Measurements from ENCODE around the gene RALGPS1. TPM values are rescaled to one million over a fixed set of nuclear protein-coding genes. Genes with fewer than 3 reads are reported as not detected.

The RALGPS1 gene
- total and polyA plus RNA-seq, 7 donors, result 6.6 to 18.6 (median 11.4) TPM

DNA sequence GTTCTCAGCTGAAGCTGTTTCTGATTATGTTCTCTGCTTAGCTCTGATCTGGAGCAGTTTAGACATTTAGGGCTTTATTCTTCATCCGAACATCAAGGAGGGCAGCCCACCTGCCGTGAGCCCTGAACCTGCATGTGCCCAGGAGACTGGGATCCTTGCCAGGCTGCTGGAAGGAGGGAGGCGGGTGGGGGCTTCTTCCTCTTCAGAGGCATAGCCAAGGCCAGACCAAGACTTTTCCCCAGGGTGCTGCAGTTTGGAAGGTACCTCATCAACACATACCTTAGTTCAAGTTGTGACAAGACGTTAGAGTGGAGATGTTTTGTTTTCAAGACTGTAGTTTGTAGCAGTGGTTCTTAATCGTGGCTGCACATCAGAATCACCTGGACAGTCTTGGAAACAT, 64.9 kb downstream of the RALGPS1 start:
- H3K9me3 ChIP-seq, result no peaks in the 10 kb centered on the region
- peaks cover 0 to 19% (median 7%) of the 10 kb centered on the region in 4 donors for H3K4me1 ChIP-seq
- TF ChIP-seq POLR2A (IDR thresholded peaks at IDR 0.05), result no peak
- TF ChIP-seq CTCF (IDR thresholded peaks at IDR 0.05), result no peak
- TF ChIP-seq POLR2AphosphoS5 (IDR thresholded peaks at IDR 0.05), result no peak
- no peak for TF ChIP-seq EP300 (IDR thresholded peaks at IDR 0.05)
- intact Hi-C loops (cut with DNase I), result no loop called here
- no peak for DNase-seq
- no peaks in the 10 kb centered on the region for H3K27me3 ChIP-seq
- H3K4me3 ChIP-seq, result no peak overlapping the region
- H3K27ac ChIP-seq, result no peak overlapping the region
- no peaks in the 10 kb centered on the region for H3K36me3 ChIP-seq
- 93 to 96% methylated on average over 5 of the region's 5 CpGs for WGBS, 2 donors

DNA sequence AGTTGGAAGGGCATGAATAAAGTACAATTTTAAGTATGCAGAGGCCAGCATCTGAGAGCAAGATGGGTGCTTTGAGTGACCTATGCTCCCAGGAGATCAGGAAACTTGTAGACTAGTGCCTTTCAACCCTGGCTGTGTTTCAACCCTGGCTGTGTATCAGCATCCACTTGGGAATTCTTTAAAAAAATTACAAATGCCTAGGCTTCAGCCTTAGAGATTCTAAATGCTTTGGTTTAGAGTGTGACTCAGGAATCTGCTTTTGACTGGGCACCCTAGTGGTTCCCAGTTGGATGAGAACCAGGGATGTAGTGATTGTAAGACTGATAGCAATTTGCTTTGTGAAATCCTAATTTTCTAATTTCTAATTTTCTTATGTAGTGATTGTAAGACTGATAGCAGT, 65.6 kb downstream of the RALGPS1 start:
- H3K36me3 ChIP-seq, result no peaks in the 10 kb centered on the region
- DNase-seq, result no peak
- no peak overlapping the region for H3K4me3 ChIP-seq
- H3K27ac ChIP-seq, result no peak overlapping the region
- intact Hi-C loops (cut with DNase I), result no loop called here
- TF ChIP-seq EP300 (IDR thresholded peaks at IDR 0.05), result no peak
- no peaks in the 10 kb centered on the region for H3K9me3 ChIP-seq
- peaks cover 0 to 26% (median 10%) of the 10 kb centered on the region in 4 donors for H3K4me1 ChIP-seq
- H3K27me3 ChIP-seq, result no peaks in the 10 kb centered on the region

DNA sequence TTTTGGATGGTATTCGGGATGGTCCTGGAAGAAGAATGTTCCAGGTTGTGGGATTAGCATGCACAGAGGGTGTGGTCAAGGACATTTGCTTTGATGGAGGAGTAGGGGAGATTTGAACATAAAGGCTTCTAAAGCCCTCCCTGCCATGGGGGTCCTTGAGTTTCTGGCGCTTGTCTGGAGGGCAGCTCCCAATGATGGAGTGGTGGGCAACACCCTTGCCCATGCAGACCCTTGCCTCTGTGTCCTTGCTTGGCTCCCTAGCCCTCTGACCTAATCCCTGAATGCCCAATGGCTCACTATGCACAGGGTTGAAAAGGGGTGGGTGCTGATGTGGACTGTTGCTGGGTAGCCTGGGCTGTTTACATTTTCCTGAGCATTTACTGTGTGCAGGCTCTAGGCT, 66.6 kb downstream of the RALGPS1 start:
- no peak for DNase-seq
- Histone ChIP-seq H3K27me3 (no peaks in the 10 kb centered on the region), H3K4me3 (no peak overlapping the region), H3K36me3 (no peaks in the 10 kb centered on the region), H3K4me1 (peaks cover 0 to 29% (median 12%) of the 10 kb centered on the region in 4 donors), H3K9me3 (no peaks in the 10 kb centered on the region), H3K27ac (no peak overlapping the region)
- TF ChIP-seq POLR2A (IDR thresholded peaks at IDR 0.05), result no peak
- no peak for TF ChIP-seq CTCF (IDR thresholded peaks at IDR 0.05)
- no peak for TF ChIP-seq POLR2AphosphoS5 (IDR thresholded peaks at IDR 0.05)
- no peak for TF ChIP-seq EP300 (IDR thresholded peaks at IDR 0.05)
- 97 to 98% methylated on average over 2 of the region's 2 CpGs for WGBS, 2 donors
- intact Hi-C loops (cut with DNase I), result no loop called here

DNA sequence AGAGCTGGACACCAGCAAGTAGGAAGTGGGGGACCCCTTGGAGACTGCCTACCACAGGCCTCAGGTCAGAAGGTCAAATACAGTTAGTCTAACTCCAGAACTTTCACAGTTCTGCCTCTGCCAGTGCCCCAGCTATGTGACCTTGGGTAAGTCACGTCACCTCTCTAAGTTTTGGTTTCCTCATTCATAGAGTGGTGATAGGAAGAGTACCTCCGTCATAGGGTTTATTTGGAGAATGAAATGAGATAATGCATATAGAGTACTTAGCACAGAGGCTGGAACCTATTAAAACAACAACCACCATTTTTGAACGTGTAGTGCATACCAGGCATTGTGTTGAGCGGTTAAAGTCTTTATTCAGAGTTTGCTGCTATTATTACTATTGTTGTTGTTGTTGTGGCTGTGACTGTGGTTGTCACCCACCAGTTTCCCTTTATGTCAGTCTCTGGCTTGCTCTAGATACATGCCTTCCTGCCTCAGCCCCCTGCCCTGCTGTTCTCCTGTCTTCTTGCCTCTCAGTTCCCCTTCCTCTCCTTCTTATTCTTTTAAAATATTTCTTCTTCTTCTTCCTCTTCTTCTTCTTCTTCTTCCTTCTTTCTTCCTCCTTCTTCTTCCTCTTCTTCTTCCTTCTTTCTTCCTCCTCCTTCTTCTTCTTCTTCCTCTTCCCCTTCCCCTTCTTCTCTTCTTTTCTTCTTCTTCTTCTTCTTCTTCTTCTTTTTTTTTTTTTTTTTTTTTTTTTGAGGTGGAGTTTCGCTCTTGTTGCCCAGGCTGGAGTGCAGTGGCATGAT, 67.8 kb downstream of the RALGPS1 start:
- Histone ChIP-seq H3K9me3 (no peaks in the 10 kb centered on the region), H3K4me3 (no peak overlapping the region), H3K27me3 (no peaks in the 10 kb centered on the region), H3K27ac (no peak overlapping the region), H3K4me1 (peaks cover 0 to 29% (median 11%) of the 10 kb centered on the region in 4 donors), H3K36me3 (no peaks in the 10 kb centered on the region)
- no peak for TF ChIP-seq POLR2AphosphoS5 (IDR thresholded peaks at IDR 0.05)
- no peak for TF ChIP-seq CTCF (IDR thresholded peaks at IDR 0.05)
- TF ChIP-seq EP300 (IDR thresholded peaks at IDR 0.05), result no peak
- no peak for TF ChIP-seq POLR2A (IDR thresholded peaks at IDR 0.05)
- intact Hi-C loops (cut with DNase I), result no loop called here
- 87 to 94% methylated on average over 5 of the region's 5 CpGs for WGBS, 2 donors
- DNase-seq, result no peak

GRCh38 chr9:126983767-126984166, 69.2 kb downstream of the RALGPS1 start:
- Histone ChIP-seq H3K36me3 (no peaks in the 10 kb centered on the region), H3K9me3 (no peaks in the 10 kb centered on the region), H3K4me3 (no peak overlapping the region), H3K4me1 (peaks cover 0 to 24% (median 8%) of the 10 kb centered on the region in 4 donors), H3K27me3 (no peaks in the 10 kb centered on the region), H3K27ac (no peak overlapping the region)
- WGBS, 2 donors, result 97 to 99% methylated on average over 1 of the region's 1 CpG
- TF ChIP-seq EP300 (IDR thresholded peaks at IDR 0.05), result no peak
- no peak for TF ChIP-seq CTCF (IDR thresholded peaks at IDR 0.05)
- TF ChIP-seq POLR2AphosphoS5 (IDR thresholded peaks at IDR 0.05), result no peak
- TF ChIP-seq POLR2A (IDR thresholded peaks at IDR 0.05), result no peak
- intact Hi-C loops (cut with DNase I), result no loop called here
- DNase-seq, result no peak

Data from sigmoid colon (tissue), 7 donors.